GM12878 (cell line): Measurements from ENCODE around the gene TXLNA.

ENCODE experiments used
- EZH2 ChIP-seq: IDR thresholded peaks from 2 replicates; pipeline ENCODE4 v1.6.1; 2012; ENCODE audit warnings: low read depth, mild to moderate bottlenecking, control low read depth, inconsistent platforms, low read length, borderline replicate concordance; ENCODE audit not compliant: control insufficient read depth
- MEF2A ChIP-seq: IDR thresholded peaks from 2 replicates; pipeline ENCODE4 v1.6.1; 2011; ENCODE audit warnings: low read depth, mild to moderate bottlenecking, low read length, moderate library complexity; ENCODE audit not compliant: insufficient read depth
- SIX5 ChIP-seq: IDR thresholded peaks from 2 replicates; pipeline ENCODE4 v1.6.1; 2011; ENCODE audit warnings: mild to moderate bottlenecking, low read depth, low read length, moderate library complexity; ENCODE audit not compliant: severe bottlenecking

DNA sequence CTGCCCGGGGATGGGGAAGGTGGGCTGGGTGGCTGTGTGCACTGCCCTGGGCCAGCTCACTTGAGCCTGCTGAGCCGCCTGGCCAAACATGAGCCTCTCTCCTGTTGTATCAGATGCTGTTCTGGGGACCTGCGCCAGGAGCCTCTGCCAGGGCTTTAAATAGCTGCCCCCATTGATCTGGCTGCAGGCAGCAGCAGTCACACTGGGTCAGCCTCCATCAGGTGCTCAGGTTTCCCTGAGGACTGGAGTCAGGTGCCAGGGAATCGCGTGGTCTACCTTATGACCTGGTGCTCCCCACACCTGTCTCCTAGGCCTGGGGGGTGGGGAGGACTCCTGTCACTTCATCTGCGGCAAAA, 20.2 kb downstream of the TXLNA start:
- TF ChIP-seq MEF2A (no peak), EZH2 (no peak), SIX5 (no peak)
